ENCODE results near the gene EEF1G.

GRCh38 chr11:62560566-62561103 lies 13.1 kb downstream of the EEF1G start:
- TF ChIP-seq CTCF (IDR thresholded peaks at IDR 0.05) (peak; percentile 82), ZFX (IDR thresholded peaks at IDR 0.05; ENCODE audit: borderline replicate concordance) (no peak)

Measured in 22Rv1 (cell line).